Pons (tissue), 1 donor: ENCODE measurements around the gene CCDC106.

ENCODE experiments used
- DNase-seq: peaks from one replicate; pipeline ENCODE4 v3.0.0-alpha.2; 2016; ENCODE audit warnings: low spot score

Gene CCDC106

GRCh38 chr19:55635856-55636440 is 12.1 kb upstream of the CCDC106 start:
- DNase-seq = no peak

DNA sequence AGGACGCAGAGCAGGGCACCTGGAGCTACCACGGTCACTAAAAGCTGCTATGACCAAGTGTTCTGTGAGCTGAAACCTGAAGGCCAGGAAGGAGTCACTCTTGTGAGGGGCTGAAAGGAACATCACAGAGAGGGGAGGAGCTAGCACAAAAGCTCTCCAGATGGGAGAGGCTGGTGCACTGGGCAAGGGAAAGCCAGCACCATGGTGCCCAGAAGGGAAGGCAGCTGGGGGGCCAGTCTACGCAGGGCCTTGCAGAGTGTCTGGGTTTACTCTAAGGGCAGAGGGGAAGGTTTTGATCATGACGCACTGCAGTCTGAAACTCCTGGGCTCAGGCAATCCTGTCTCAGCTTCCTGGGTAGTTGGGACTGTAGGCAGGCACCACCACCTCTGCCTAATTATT is 11.3 kb upstream of the CCDC106 start:
- DNase-seq = no peak

DNA sequence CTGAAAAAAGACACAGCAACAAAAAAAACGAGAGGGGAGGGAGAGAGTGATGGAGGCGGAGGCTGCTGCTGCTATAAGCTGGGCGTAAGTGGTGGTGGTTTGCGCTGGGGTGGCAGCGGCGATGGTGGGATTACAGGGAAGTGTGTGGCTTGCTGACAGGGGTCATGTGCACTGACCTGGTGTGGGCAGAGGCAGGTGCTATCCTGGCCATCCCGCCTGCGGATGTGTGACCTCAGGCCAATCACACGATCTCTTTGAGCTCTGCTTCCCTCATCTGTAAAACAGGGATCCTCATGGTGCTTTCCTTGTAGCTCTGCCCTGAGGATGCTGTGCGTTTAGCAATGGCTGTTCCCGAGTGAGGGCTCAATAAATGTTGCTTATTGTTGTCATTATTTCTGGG is 10.5 kb upstream of the CCDC106 start:
- DNase-seq = no peak

DNA sequence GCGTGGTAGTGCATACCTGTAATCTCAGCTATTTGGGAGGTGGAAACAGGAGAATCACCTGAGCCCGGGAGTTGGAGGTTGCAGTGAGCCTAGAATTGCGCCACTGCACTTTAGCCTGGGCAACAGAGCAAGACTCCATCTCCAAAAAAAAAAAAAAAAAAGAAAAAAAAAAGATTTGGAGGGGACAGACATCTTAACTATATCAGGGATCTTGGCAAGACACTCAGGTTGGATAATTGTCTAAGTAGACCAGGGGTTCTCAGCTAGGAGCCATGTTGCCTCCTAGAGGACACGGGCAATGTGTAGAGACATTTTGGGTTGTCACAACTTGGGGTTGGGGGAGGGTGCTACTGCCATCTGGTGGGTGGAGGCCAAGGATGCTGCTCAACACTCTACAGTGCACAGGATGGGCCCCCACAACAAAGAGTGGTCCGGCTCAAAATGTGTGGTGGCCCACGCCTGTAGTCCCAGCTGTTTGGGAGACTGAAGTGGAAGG is 9.1 kb upstream of the CCDC106 start:
- DNase-seq = no peak

DNA sequence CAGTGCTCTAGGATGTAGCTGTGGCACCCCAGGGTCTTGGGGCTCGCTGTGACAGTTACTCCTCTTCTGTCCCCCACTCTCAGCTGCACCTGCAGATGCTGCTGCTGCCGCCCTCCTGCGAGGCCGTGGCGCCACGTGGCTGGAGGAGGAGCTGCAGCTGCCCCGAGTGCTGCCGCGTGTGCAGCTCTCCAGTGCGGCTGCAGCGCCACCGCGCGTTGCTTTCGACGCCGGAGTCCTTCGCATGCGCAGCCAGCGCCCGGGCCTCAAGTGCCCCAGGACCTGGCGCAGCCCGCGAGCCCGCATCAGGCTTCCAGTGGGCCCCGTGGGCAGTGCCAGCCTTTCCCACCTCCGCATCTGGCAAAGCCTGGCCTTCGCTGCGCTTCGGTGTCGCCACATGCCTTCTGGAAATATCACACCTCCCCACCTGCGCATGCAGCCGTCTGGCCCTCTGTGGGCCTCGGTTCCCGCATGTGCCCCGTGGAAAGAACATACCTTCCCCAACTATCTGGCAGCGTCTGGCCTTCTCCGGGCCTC is 7.9 kb upstream of the CCDC106 start:
- DNase-seq = no peak

GRCh38 chr19:55640577-55641425 is 7.2 kb upstream of the CCDC106 start, which contains the start of gene ZNF580:
TSS of gene ZNF580 (plus strand) at chr19:55641002. CDS start at chr19:55642509, 1,507 bp downstream.
- no peak for DNase-seq

DNA sequence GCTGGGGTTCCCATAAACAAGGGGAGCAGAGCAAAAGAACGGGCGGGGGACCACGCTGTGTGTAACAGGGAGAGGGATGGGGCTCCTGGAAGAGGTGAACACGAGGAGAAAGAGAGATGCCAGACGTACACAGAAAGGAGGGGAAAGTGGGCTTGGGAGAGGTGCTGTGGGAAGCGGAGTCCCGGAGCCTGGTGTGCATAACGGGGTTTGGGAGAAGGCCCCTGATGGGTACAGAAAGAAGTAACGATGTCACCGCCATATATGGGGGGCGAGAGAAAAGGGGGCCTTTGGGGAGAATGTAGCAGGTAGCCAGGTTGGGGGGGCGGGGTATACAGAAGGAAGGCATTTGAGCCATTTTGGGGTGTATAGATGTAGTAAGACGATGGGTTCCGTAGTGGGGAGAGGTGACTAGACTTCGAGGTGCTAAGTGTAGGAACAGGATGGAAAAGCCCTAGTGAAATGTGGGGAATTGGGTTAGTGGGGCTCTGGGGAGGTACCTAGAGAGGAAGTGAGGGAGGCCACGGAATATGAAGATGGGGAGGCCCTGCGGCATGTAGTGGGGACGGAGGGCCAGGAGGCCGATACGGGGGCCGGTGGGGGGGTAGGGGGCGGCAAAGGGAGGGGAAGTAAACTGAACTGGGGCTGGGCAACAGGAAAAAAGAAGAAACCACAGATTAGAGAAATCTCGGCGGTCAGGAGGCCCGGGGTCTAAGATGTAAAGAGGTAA is 6.4 kb upstream of the CCDC106 start:
- DNase-seq = no peak

- no peak for DNase-seq
Measured at GRCh38 chr19:55642153-55643002, 5.6 kb upstream of the CCDC106 start.

DNA sequence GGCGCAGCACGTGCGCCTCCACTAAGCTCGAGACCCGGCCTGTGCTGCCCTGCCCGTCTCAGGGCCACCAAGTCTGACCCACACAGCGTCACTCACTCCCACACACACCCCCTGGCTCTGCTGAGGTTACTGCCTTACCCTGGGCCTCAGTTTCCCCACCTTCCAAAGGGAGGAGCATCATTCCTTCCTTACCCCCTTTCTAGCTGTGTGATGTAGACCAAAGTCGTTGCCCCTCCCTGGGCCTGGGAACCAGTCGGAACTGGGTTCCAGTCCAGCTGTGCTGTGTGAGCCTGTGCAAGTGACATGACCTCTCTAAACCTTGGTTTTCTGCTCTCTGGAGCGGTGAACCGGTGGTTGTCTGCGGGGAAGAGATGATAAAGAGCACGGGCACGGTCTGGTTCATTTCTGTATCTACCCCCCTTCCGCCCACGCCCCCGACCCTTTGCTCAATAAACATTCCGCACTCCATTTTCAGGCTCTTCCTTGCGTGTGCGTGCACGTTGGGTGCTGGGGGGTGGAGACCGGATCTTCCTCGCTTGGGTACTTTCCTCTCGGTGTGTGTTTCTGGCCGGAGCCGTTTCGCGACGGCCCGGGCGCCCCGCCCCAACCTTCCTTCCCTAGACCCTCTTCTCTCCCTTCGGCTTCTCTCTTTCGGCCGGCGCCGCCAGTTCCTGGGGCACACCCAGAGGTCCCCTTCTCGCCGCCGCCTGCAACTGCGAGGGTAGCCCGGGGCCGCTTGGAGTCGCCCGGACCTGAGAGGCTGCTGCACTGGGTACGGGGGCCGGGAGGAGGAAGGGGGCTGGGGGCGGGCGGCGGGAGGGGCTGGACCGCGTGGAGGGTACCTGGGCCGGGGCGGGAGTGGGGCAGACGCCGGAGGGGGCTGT is 4.8 kb upstream of the CCDC106 start, which contains the start of gene ZNF581:
ZNF581 (plus strand) TSS at position 647 of the 884 bp plus-strand sequence. CDS start 923 bp downstream, outside the sequence.
- no peak for DNase-seq

- DNase-seq = no peak
Measured at GRCh38 chr19:55643887-55644176, 4.2 kb upstream of the CCDC106 start.

DNA sequence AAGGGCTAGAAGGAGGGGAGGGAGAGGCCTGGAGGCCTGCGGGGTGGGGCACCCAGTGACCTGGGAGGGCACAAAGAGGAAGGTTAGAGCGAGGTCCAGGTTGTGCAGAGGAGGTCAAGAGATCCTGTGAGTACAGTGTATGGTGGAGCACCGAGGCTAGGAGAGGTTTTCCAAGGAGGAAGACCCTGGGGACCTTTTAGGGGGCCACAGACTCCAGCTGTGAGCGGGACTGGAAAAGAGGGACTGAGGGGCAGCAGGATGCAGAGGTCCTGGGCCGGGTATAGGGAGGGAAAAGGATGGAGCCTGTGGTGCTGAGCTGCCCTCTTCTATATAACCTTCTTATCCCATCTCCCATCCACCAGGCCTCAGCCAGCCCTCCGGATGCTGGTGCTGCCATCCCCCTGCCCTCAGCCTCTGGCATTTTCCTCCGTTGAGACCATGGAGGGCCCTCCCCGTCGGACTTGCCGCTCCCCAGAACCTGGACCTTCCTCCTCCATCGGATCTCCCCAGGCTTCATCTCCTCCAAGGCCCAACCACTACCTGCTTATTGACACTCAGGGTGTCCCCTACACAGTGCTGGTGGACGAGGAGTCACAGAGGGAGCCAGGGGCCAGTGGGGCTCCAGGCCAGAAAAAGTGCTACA is 3.7 kb upstream of the CCDC106 start:
- no peak for DNase-seq

DNA sequence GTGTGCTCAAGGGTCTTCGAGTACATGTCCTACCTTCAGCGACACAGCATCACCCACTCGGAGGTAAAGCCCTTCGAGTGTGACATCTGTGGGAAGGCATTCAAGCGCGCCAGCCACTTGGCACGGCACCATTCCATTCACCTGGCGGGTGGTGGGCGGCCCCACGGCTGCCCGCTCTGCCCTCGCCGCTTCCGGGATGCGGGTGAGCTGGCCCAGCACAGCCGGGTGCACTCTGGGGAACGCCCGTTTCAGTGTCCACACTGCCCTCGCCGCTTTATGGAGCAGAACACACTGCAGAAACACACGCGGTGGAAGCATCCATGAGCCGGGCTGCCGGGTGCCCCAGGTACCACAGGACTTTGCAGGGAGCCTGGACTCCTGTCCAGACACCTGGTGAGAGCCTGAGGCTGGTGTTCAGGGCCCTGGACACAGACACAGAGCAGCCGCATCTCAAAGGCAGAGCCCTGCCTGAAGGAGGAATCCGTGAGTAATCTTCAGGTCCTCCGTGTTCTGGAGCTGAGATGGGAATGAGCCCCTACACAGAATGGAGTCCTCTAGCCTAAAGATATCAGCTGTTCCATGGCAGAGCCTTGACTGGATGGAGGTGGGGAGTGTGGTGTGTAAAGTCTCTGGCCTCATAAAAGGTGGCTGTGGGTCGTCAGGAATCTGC is 3.0 kb upstream of the CCDC106 start:
- no peak for DNase-seq

GRCh38 chr19:55645512-55645881 is 2.5 kb upstream of the CCDC106 start:
- no peak for DNase-seq

- no peak for DNase-seq
Measured at GRCh38 chr19:55646889-55647731, 902 bp upstream of the CCDC106 start.

DNA sequence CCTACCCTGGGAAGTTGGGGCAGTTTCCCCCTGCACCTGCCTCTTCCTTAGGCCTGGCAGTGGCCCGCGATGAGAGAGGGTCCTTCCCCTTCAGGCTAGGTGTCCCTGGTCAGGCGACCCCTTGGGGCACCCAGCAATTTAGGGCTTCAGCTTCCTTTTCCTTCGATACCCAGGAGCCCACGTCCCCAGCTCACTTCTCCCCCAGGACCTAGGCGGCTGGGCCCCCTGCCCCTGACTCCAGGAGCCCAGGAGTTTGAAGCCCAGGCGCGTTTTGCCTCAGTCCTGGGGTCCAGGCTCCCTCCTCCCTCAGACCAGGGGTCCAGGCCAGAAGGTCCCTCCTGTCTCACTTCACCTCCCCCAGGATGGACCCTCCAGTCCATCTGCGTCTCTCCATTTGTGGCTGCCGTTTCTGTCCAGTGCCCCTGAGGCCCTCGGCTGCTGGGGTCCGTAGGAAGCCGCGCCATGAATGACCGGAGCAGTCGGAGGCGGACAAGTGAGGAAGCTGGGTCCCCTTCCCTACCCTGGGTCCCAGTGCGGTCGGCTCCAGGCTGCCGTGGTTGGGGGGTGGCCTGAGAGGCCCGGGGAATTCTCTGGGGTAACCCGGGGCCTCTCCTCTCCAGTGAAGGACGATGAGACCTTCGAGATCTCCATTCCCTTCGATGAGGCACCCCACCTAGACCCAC is 714 bp downstream of the CCDC106 start:
- no peak for DNase-seq

GRCh38 chr19:55649268-55650125 is 1.5 kb downstream of the CCDC106 start:
- no peak for DNase-seq

- no peak for DNase-seq
Measured at GRCh38 chr19:55650126-55650557, 2.1 kb downstream of the CCDC106 start.
